ENCODE data around the gene KLRC4. TPM values are rescaled to one million over a fixed set of nuclear protein-coding genes. Genes with fewer than 3 reads are reported as not detected.

KLRC4 gene
- total and polyA plus RNA-seq, 2 of the 8 experiments (the other 6 are each of a cell fraction or from before 2014, with no cell fraction given), result not detected

- no peak for TF ChIP-seq TEAD4 (IDR thresholded peaks at IDR 0.05; ENCODE audit: low read depth, low read length)
- no peak for TF ChIP-seq RXRA (IDR thresholded peaks at IDR 0.05; ENCODE audit: insufficient read depth, low read depth, low read length)
- no peak for TF ChIP-seq NANOG (IDR thresholded peaks at IDR 0.05; ENCODE audit: insufficient read depth, low read depth, low read length, poor library complexity, severe bottlenecking)
- TF ChIP-seq SAP30 (IDR thresholded peaks at IDR 0.05; ENCODE audit: insufficient read depth, insufficient replicate concordance, low read length), result no peak
Measured at GRCh38 chr12:10405294-10405693, 4.3 kb downstream of the KLRC4 start (continued).

Data from H1 (cell line).